ENCODE data around the gene FRRS1L.

FRRS1L gene

GRCh38 chr9:109166771-109167601 is at the start of gene FRRS1L:
TSS of gene FRRS1L (minus strand) at chr9:109167249. CDS start at chr9:109167138, 111 bp downstream.
- peak; percentile 38 for DNase-seq

- no peak for DNase-seq
Measured at GRCh38 chr9:109214414-109214813, 47.4 kb upstream of the FRRS1L start.

DNA sequence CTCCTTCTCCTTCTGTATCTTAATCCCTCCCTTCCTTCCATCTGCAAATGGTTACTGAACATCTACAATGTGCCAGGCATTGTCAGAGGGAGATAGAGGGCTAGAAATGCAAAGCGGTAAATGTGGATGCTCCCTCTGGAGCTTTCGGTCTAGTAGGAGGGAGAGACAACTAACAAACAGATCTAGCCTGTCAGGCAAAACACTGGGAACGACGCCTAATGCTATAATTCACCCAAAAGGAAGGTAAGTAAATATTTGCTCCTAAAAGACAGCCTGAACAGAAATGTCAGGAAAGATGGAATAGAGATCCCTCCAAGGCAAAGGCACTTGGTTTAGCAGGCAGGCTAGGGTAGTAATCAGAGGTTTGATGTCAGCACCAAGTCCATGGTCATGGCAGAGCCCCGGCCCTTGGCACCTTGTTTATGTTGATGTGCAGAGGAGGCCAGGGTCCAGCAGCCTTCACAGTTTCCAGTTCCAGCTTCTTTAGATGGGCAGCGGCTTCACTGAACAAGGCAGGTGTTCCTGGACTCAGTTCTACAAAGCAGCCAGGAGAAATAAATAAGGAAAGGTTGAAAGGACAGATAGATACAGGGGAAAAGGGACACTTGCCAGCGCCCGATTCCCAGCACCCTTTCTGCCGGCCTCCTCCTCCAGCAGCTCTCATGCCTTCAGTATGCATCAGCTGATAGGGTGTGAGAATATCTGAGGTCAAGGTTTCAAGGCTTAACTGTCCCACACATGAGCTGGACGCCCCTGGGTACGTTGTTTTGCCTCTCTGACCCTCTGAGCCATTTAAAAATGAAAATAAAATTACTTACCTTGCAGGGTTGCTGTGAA is 46.5 kb upstream of the FRRS1L start:
- DNase-seq: no peak

DNA sequence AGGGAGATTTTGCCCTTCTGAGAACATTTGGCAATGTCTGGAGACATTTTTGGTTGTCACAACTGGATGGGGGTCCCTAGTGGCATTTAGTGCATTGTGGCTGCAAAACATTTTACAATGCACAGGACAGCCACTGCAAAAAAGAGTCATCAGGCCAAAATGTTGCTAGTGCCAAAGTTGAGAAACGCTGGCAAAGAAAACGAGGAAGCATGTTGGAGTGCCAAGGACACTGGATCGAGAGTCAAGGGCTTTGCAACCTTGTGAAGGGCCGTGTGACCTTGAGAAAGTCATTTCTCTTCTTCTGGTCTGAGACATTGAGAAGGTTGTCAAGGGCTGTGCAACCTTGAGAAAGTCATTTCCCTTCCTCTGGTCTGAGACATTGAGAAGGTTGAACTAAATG is 45.7 kb upstream of the FRRS1L start:
- DNase-seq: no peak

GRCh38 chr9:109206670-109207069 is 39.6 kb upstream of the FRRS1L start:
- DNase-seq: no peak

GRCh38 chr9:109205526-109205925 is 38.5 kb upstream of the FRRS1L start:
- no peak for DNase-seq

DNA sequence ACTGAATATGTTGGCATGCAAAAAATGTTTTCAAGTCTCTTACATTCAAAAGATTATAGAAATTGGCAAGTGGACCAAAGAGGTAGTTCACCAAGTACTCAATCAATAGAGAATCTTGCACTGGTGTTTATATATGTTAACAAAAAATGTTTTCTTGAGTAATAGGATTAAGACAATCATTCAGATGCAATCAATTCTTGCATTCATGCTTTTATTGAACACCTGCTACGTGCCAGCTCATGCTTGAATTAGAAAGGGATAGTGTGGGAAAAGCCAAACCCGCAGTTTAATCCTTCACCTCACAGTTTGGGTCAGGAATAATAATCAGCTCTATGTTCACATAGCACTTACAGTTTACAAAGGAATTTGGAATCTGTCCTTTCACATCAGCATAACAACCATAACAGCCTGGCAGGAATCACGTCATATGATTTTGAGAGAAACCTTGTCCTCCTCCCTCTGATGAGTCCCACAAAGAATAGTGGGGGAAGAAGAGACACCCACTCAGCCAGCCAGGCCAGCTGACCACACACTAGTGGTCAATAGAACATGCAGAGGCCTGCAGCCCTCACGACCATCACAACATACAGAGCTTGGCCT is 36.8 kb upstream of the FRRS1L start:
- no peak for DNase-seq

DNA sequence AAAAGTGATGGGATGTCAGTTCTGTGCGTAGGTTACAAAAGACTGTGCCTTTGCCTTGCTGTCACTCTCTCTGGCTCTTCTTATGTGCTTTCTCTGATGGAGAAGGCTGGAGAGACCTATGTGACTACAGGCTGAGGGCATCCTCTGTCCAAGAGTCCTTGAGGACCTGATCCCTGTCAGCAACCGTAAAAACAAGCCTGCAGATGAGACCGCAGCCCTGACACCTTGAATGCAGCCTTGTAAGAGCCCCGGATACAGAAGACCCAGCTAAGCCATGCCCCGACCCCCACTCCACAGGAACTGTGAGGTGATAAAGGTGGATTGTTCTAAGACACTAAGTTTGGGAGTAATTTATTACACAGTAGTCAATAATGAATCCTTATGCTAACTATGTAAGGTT is 32.6 kb upstream of the FRRS1L start:
- DNase-seq: no peak

DNA sequence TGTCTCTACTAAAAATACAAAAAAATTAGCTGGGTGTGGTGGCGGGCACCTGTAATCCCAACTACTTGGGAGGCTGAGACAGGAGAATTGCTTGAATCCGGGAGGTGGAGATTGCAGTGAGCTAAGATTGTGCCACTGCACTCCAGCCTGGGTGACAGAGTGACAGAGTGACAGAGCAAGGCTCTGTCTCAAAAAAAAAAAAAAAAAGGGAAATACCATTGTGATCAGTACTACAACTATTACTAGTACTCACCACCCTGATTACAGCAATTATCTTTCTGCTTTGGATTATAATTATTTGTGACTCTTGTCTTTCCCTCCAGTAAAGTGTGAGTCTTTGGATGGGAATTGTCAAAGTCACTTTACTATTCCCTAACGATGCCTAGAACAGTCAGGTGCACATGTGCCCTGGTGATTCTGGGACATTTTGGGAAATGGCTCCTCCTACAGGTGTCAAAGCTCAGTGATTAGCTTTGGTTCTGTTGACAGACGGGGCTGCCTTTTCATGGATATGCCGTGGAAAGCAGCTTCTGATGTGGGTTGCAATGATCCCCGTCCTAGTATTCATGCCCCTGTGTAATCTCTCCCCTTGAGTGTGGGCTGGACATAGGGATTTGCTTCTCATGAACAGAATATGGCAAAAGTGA is 31.8 kb upstream of the FRRS1L start:
- DNase-seq: no peak

DNA sequence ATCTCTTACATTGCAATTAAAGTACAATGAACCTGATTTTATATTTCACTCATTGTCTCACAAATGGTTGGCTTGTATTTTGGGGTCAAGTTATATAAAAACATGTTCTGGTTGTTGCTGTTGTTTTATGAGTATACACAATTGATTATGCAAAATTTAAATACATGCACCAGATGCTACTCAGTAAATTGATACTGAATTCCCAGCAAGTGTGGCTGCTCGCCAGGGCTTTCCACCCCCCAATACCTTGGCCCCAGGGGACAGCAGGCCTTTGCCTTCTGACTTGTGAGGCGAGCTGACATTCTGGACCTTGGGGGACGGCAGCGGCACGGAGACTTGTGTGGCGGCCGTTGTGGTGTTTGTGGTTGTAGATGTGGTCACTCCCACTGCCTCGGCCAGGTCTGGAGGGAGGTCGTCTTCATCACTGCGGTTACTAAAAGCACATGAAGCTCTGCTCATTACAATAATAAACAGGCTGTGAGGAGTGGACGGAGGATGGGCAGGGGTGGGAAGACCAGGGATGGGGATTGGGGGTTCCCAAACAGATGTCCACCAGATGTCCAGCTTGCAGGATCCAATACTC is 27.0 kb upstream of the FRRS1L start:
- no peak for DNase-seq

- DNase-seq: no peak
Measured at GRCh38 chr9:109192732-109193361, 25.8 kb upstream of the FRRS1L start.

DNA sequence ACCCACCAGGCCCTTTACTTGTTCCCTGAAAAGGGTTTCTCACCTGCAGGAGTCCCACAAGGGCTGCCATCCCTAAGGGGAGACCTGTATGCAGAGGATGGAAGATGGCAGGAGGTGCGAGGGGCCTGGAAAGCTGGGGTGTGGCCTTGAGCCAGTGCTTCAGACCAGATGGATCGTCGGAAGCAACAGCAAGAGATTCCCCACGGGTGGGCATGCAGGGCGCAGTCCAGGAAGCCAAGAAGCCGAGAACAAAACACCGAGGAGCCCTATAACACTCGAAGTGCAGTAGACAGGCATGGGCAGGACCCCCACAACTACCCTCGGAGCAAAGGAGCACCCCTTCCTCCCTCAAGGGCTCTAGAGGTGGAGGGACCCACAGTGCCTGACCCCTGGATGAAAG is 24.7 kb upstream of the FRRS1L start:
- no peak for DNase-seq

GRCh38 chr9:109190151-109190550 is 23.1 kb upstream of the FRRS1L start:
- DNase-seq: no peak

- peak; percentile 22 for DNase-seq
Measured at GRCh38 chr9:109186857-109187520, 19.9 kb upstream of the FRRS1L start.

- DNase-seq: no peak
Measured at GRCh38 chr9:109182940-109183798, 16.1 kb upstream of the FRRS1L start.

DNA sequence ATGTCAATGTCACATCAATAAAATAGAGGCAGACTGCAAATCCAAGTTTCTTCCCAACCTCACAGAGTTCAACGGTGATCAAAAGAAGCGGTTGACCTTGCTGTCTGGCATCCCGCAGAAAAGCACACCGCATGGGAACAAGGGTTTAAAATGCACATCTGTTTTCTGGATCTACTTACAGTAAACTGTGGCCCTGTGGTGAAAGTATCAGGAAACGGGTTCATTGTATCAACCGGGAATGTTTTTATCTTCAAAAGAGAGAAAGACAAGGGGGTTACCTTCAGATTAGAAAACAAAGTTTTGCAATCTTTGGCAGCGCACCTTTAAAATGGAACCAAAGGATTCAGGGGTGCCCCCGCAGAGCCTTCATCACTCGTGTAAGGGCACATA is 15.5 kb upstream of the FRRS1L start:
- DNase-seq: no peak

GRCh38 chr9:109181284-109181683 is 14.2 kb upstream of the FRRS1L start:
- DNase-seq: no peak

DNA sequence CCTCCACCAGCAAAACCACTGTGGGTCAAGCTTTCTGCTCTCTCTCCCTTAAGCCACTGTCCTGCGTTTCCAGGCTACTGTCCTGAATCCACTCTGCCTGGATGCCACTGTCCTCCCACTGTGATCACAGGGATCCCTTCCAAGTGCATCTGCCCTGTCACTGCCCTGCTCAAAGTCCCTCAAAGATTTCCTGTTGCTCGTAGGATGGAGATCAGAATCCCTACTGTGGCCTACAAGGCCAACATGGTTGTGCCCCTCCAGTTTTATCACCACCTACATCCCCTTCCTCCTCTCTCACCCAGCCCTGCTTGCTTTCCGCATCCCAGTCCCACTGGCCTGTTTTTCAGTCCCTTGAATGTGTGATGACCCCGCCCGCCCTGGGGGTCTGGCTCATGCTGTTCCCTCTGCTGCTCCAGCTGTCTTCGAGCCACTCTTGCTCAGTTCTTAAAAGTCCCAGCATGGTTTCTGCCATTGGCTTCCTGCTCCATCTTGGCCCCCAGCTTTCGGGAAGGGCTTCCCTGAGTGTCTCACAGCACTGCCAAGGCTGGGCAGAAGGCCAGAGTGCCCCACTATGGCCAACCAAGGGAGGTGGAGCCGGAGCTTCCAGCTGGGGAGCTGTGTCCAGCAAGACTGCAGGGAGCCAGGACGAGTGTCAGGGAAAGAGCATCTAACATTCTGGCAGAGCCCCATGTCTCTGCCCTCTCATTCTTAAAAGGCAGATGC is 12.9 kb upstream of the FRRS1L start:
- DNase-seq: no peak

- no peak for DNase-seq
Measured at GRCh38 chr9:109176963-109177362, 9.9 kb upstream of the FRRS1L start.

DNA sequence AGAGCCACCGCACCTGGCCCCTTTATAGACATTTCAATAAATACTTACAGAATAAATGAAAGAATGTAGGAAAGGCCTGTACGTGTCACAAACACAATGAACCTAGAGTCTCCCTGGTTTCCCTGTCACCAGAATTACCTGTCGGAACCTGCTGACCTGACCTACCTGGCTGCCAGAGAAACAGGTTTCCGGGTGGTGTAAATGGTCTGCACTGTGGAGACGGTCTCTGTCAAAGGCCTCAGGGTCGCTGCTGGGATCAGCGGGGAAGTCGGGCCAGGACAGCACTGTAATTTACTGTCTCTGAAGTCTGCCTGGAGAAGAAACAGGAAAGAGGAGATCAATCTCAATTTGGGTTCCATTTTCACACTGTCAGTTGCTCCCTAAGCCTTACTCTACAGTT is 9.3 kb upstream of the FRRS1L start:
- no peak for DNase-seq

Data from NCI-H2227 treated with DMSO at 0.1 percent for 48 hours (cell line).